OCI-M2 (cell line): ENCODE results near the gene SLIT3.

ENCODE experiments used
- DNase-seq: peaks from one replicate; lab custom pipeline; 2025; ENCODE audit not compliant: unreplicated experiment; lab: John Stamatoyannopoulos, UW

SLIT3 gene

DNA sequence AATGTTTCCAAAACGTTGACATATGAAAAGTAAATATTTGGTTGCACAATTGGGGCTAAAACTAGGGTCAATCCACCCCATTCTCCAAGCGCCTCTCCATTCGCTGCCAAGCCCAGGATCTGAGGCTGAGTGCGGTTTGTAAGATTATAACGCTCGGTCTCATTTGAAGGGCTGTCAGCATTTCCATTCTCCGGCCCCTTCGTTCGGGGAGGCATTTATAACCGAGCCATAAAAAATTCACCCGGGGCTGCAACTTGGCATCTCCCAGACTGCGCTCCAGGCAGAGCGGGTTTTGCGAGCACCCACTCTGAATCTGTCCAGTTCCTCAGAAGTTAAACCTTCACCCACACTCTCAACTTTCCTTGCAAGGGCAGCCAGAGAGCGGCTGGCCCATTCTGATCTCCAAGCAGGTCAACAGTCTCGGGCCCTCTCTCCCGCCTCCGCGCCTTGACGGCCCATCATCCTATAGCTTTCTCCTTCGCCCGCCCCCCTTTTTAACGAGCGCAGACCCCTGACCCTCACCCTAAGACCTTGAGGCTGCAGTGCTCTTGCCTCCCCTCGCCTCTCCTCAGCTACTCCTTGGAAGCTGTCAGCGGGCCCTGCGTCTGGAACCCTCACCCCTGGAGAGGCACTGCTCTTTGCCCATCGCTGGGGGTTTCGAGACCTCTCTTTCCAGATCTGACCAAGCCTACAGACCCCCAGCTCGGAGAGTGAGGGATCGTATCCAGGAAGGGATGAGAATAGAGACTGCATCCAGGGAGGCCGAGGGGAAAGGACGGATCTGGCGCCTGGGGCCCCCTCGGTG lies 1.1 kb downstream of the SLIT3 start:
- DNase-seq = no peak

- DNase-seq = no peak
These were observed 1.7 kb downstream of the SLIT3 start for GRCh38 chr5:169299191-169299662.

- DNase-seq = no peak
These were observed 2.7 kb downstream of the SLIT3 start for GRCh38 chr5:169298193-169298592.

GRCh38 chr5:169296419-169297143 lies 4.4 kb downstream of the SLIT3 start:
- DNase-seq = no peak

GRCh38 chr5:169295306-169295705 lies 5.6 kb downstream of the SLIT3 start:
- DNase-seq = no peak

DNA sequence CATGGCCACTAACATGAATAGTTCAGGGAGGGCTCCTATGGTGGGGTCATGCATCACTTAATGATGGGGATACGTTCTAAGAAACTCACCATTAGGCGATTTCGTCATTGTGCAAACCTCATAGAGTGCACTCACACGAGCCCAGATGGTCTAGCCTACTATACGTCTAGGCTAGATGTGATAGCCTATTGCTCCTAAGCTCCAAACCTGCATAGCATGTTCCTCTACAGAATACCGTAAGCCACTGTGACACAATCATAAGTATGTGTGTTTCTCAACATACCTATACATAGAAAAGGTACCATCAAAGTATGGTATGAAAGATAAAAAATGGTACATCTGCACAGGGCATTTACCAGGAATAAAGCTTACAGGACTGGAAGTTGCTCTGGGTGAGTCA lies 6.3 kb downstream of the SLIT3 start:
- no peak for DNase-seq

DNA sequence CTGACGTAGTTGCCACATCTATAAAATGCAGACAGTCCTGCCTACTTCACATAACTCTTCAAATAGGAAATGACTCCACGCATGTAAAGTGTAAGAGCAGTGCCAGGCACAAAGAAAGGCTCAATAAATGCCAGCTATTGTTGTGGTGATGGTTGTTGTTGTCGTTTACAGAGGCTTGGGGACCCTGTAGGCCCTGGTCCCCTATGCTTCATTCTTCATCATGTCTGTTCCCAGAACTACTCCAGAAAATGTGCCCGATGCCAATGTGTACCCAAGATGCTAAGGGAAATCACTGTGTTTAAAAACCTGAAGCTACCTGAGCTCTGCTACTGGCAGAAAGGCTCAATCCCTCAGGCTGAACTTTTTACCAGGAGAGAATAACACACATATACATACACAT lies 9.1 kb downstream of the SLIT3 start:
- no peak for DNase-seq

DNA sequence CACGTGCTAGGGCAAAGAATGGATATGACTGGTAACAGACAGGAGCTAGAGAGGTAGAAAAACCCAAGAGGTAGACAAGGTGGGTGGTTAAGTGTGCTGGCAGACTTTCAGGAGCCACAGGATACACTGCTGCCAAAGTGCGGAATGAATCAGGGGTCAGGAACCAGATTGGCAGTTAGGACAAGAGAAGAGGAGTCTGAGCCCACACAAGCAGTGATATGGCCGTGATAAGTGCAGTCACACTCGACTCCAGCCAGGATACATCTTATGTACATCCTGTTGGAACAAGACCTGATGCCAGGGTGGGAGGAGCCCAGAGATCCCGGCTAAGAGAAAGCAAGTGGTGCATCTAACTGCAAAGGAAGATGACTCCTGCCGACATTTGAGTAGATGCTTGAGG lies 10.0 kb downstream of the SLIT3 start:
- no peak for DNase-seq

DNA sequence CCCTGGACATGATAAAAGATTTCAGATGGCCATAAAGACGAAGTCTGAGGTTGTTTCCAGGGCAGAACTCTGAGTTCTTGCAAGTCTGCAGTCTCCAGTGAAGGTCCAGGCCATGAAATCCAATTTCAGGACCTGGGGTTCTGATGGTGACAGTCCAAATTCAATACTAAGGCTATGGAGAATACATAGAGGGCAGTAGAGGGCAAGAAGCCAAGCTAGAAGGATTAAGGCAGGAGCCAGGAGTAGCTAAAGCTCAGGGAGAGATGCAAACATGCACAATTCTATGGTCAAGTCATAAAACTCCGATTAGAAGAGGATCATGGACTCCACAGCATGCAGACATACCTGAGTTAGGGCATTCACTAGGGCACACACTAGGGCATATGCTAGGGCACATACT lies 11.4 kb downstream of the SLIT3 start:
- no peak for DNase-seq

DNA sequence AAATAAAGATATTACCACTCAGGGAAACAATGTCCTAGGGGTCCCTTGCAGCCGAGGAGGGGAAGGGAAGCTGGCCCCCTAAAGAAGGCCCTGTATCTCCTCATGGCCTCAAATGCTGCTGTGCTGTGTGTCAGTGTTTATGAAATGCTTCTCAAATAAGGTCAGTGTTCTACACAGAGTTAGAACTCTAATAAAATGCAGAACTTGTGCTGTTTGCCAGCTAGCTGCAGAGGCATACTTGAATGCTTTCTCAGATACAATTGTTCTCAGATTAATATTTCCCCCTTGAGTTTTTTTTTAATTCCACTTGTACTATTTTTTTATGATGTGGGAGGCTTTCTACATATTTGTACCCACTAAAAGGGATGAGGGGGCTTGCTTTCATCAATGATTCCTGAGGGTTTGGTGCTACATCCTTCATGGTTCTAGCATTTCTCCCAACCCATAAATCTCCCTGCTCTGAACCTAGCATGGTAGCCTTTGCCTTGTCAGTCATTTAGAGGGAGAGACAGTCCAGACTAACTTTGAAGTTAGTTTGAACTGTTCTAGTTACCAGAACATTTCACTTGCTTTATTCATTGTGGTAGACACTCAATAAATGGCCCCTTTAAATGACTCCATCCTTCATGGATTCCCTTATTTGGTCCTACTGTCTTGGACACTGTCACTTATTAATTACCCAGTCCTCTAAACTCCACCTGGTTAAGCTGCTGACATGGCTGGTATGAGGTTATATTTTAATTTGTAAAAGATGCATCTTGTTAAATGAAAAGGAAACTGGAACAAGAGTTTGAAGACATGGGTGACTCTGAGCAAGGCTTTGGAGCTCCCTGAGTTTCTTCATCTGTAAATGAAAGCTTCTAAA lies 12.6 kb downstream of the SLIT3 start:
- no peak for DNase-seq

DNA sequence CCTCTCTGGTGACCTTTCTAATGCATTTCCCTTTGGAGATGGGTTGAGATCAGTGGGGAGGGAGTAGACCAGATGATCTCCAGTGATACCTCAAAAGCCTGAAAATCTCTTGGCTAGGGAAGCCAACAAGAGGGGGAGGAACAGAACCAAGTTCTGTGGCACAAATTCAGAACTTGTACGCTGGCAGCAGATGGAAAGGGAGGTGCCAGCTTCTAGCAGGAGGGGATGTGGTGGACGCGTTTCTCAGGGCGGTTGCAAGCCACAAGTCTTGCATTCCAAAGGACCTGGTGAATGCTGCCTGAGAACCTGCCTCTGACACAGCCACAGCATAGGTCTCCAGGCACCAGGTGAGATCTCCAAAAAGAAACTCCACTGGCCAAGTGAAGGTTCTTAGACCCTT lies 13.4 kb downstream of the SLIT3 start:
- DNase-seq = no peak

DNA sequence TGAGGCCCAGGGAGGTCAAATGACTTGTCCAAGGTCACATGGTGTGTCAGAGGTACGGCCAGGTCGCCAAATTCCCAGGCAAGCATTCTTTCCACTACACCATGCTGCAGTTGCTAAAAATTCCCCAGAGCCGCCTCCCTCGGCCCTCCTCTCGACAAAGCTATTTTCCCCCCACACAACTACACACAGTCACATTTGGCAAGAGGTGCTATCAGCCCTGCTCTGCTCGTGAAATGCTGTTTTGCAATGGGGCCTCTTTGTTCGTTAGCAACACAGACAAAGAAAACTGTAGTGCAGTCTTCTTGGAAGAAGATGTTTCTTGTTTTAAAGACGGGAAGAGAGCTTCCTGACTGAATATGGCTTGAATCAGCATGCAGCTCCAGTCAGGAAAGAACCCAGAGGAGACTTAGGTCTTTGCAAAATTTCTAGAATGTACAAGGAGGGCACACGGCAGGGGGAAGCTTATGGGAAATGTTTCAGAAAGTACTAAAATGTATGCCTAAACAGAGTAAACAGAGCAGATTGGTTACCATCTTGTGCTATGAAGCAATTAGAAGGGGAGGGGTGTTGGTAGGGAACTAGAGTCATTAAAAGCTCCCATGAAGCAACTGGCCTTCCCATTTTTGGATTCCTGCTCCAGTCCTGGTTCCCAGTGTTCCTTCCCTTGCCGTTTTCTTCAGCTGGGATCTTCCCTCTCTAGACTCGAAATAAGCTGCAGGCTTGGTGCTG lies 14.2 kb downstream of the SLIT3 start:
- DNase-seq = no peak

GRCh38 chr5:169283887-169284286 lies 17.1 kb downstream of the SLIT3 start:
- no peak for DNase-seq

GRCh38 chr5:169281625-169282024 lies 19.3 kb downstream of the SLIT3 start:
- no peak for DNase-seq

GRCh38 chr5:169280696-169281095 lies 20.2 kb downstream of the SLIT3 start:
- no peak for DNase-seq

- DNase-seq = no peak
These were observed 20.7 kb downstream of the SLIT3 start for GRCh38 chr5:169280286-169280685.

DNA sequence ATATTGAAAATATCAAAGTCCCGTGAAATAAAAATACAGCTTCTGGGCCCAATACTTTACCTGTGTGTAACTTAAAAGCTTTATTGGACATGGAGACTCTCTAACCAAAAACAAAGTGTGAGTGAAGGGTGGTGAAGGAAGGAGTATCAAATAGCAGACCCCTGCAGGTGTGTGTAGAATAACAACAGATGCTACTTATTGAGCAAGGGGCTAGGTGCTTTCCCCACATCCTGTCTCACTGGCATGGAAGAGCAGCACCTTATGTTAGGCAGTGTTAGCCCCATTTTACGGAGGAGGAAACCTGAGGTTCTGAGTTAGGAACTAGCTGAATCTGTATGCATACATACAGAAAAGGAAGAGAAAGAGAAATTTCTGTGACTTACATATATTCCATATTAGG lies 21.8 kb downstream of the SLIT3 start:
- no peak for DNase-seq

DNA sequence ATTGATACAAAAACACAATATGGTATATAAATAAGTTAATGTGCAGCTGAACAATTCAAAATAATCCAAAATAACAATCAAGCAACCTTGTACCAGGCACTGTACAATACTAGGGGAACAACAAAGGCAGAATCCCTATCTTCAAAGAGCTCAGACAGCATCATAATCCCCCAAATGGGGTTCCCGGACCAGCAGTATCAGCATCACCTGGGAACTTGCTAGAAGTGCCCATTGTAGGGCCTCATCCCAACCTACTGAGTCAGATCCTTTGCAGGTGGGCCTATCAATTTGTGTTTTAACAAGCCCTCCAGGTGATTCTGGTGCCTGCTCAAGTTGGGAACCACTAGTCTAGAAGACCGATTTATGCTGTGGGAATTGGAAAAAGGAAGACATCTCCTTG lies 27.1 kb downstream of the SLIT3 start:
- no peak for DNase-seq

DNA sequence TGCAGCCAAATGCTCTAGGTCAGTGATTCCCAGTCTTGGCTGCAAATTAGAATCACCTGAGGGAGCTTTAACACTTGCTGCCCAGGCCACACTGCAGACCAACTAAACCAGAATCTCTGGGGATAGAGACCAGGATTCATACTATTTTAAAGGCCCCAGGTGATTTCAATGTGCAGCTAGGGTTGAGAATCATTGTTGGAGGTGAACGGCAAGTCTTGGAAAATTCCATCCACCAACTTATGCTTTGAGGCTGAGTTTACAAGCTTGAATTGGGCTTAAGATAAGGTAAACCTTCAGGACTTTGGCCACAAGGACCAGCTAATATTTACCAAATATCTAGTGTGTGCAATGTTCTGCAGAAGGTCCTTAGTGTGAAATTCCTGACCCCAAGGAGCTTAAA lies 27.5 kb downstream of the SLIT3 start:
- no peak for DNase-seq

GRCh38 chr5:169272731-169273427 lies 28.1 kb downstream of the SLIT3 start:
- no peak for DNase-seq
